ENCODE data around the gene KPNB1. TPM values are rescaled to one million over a fixed set of nuclear protein-coding genes. Genes with fewer than 3 reads are reported as not detected.

Gene KPNB1
- total RNA-seq, 4 donors from 2014 or later: 134 to 207 (median 170) TPM

- TF ChIP-seq, protein P1, sequence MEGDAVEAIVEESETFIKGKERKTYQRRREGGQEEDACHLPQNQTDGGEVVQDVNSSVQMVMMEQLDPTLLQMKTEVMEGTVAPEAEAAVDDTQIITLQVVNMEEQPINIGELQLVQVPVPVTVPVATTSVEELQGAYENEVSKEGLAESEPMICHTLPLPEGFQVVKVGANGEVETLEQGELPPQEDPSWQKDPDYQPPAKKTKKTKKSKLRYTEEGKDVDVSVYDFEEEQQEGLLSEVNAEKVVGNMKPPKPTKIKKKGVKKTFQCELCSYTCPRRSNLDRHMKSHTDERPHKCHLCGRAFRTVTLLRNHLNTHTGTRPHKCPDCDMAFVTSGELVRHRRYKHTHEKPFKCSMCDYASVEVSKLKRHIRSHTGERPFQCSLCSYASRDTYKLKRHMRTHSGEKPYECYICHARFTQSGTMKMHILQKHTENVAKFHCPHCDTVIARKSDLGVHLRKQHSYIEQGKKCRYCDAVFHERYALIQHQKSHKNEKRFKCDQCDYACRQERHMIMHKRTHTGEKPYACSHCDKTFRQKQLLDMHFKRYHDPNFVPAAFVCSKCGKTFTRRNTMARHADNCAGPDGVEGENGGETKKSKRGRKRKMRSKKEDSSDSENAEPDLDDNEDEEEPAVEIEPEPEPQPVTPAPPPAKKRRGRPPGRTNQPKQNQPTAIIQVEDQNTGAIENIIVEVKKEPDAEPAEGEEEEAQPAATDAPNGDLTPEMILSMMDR (IDR thresholded peaks at IDR 0.05): no peak
- no peak for TF ChIP-seq POLR2A (IDR thresholded peaks at IDR 0.05)
- 98 to 100% methylated on average over 3 of the region's 3 CpGs for whole genome bisulfite sequencing, 2 donors
- H3K9me3 ChIP-seq: no peaks in the 10 kb centered on the region
- no peak overlapping the region for H3K27ac ChIP-seq
- H3K27me3 ChIP-seq: no peaks in the 10 kb centered on the region
- H3K4me3 ChIP-seq (replicated peaks in 1 of 3): no peak overlapping the region
- H3K4me1 ChIP-seq: no peaks in the 10 kb centered on the region
- DNase-seq: no peak
- H3K36me3 ChIP-seq: no peaks in the 10 kb centered on the region
- intact Hi-C loops (cut with DNase I): no loop called here
These were observed 14.8 kb upstream of the KPNB1 start for GRCh38 chr17:47634870-47635269.

DNA sequence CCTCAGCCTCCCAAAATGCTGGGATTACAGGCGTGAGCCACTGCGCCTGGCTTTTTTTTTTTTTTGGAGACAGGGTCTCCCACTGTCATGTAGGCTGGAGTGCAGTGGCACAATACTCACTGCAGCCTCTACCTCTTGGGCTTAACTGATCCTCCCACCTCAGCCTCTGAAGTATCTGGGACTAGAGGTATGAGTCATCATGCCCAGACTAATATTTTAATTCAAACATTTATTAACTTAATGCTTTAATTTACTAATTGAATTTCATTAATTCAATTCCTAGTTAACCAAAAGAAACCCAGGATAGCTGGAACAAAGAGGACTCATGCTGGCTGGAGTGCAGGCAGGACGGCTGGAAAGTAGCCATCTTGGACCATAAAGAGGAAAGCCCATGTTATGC is 14.0 kb upstream of the KPNB1 start:
- Histone ChIP-seq H3K9me3 (no peaks in the 10 kb centered on the region), H3K27ac (no peak overlapping the region)

GRCh38 chr17:47636273-47637030 is 13.3 kb upstream of the KPNB1 start:
- H3K36me3 ChIP-seq: no peaks in the 10 kb centered on the region
- H3K4me1 ChIP-seq: no peaks in the 10 kb centered on the region
- TF ChIP-seq POLR2A (IDR thresholded peaks at IDR 0.05): no peak
- TF ChIP-seq, protein P1 (IDR thresholded peaks at IDR 0.05): no peak
- intact Hi-C loops (cut with DNase I): no loop called here
- H3K27ac ChIP-seq: no peak overlapping the region
- 82 to 87% methylated on average over 2 of the region's 2 CpGs for WGBS, 2 donors
- H3K9me3 ChIP-seq: no peaks in the 10 kb centered on the region
- no peak for DNase-seq
- H3K4me3 ChIP-seq (replicated peaks in 1 of 3): no peak overlapping the region
- H3K27me3 ChIP-seq: no peaks in the 10 kb centered on the region

More for the DNA sequence above, 14.0 kb upstream of the KPNB1 start:
- no peaks in the 10 kb centered on the region for H3K36me3 ChIP-seq
- intact Hi-C loops (cut with DNase I): no loop called here
- DNase-seq: no peak
- 94 to 95% methylated on average over 3 of the region's 3 CpGs for WGBS, 2 donors
- H3K4me1 ChIP-seq: no peaks in the 10 kb centered on the region
- H3K27me3 ChIP-seq: no peaks in the 10 kb centered on the region
- TF ChIP-seq POLR2A (IDR thresholded peaks at IDR 0.05): no peak
- TF ChIP-seq, protein P1 (IDR thresholded peaks at IDR 0.05): no peak
- H3K4me3 ChIP-seq (replicated peaks in 1 of 3): no peak overlapping the region

DNA sequence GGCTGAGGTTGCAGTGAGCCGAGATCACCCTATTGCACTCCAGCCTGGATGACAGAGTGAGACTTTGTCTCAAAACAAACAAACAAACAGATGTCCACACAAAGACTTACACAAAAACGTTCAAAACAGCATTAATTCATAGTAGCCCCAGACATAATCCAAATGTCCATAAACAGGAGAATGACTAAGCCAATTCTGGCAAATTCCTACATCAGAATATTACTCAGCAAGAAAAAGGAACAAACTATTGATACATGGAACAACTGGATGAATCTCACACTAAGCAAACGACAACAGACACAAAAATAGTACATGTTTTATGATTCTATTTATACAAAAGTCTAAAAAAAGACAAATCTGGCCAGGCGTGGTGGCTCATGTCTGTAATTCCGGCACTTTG is 10.8 kb upstream of the KPNB1 start:
- TF ChIP-seq POLR2A (IDR thresholded peaks at IDR 0.05): no peak
- TF ChIP-seq, protein P1 (IDR thresholded peaks at IDR 0.05): no peak
- WGBS, 2 donors: 84 to 91% methylated on average over 5 of the region's 5 CpGs
- intact Hi-C loops (cut with DNase I): no loop called here
- H3K27me3 ChIP-seq: no peaks in the 10 kb centered on the region
- DNase-seq: no peak
- H3K27ac ChIP-seq: no peak overlapping the region
- H3K4me3 ChIP-seq (replicated peaks in 1 of 3): no peak overlapping the region
- H3K36me3 ChIP-seq: no peaks in the 10 kb centered on the region
- no peaks in the 10 kb centered on the region for H3K9me3 ChIP-seq
- no peaks in the 10 kb centered on the region for H3K4me1 ChIP-seq

DNA sequence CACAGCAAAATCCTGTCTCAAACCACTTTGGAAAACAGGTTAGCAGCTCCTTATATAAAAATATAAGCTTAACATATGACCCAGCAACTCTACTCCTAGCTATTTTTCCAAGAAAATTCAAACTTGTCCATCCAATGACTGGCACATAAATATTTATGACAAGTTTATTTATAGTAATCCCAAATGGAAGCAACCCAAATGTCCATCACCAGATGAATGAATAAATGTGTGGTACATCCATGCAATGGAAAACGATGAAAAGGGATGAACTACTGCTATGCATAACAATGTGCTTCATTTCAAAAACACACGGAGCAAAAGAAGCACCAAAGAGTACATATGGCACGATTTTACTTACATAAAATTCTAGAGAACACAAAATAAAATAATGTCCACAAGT is 9.6 kb upstream of the KPNB1 start:
- Histone ChIP-seq H3K27me3 (no peaks in the 10 kb centered on the region), H3K27ac (no peak overlapping the region), H3K4me1 (no peaks in the 10 kb centered on the region), H3K36me3 (no peaks in the 10 kb centered on the region), H3K9me3 (no peaks in the 10 kb centered on the region), H3K4me3 (replicated peaks in 1 of 3) (no peak overlapping the region)
- 86 to 89% methylated on average over 3 of the region's 3 CpGs for WGBS, 2 donors
- intact Hi-C loops (cut with DNase I): no loop called here
- TF ChIP-seq, protein P1 (IDR thresholded peaks at IDR 0.05): no peak
- TF ChIP-seq POLR2A (IDR thresholded peaks at IDR 0.05): no peak
- DNase-seq: no peak

Measured in thyroid gland (tissue), 4 donors.